ENCODE measurements around the gene MRPS34. TPM values are rescaled to one million over a fixed set of nuclear protein-coding genes. Genes with fewer than 3 reads are reported as not detected.
A peak's percentile ranks its signal among the peaks of the same experiment; 100 is the strongest.

MRPS34 gene
- total and polyA plus RNA-seq, 4 donors, result 42.4 to 100 (median 58.7) TPM

DNA sequence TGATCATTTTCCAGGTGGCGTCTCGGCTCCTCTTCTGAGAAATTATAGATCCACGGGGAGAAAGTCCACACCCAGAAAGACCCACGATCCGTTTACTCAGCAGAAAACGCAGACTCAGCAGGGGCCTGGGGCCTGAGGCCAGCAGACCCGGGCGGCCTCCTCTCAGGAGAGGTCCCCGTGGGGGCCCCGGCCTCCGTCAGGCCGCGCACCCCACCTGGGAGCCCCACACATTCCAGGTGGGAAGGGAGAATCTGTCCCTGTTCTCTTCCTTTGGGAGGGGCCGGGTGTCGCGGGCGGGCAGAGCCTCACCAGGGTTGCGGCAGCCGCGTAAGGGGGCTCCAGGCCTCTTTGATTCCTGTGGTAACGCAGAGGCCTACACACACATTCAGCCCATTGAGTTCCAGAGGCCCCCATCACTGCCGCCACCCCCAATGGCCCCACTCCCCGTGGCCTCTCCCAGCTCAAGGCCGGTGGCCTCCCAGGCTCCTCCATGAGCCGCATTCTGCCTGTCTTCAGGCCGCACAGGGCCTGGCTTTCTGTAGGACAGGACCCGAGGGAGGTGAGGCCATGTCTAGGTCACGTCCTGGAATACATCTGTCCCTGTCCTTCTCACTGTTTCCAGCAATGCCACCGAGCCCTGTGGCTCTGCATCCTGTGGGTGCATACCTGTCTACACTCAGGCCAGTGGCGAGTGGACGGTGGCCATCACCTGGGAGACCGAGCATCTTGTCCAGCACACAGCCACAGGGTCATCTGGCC lies 22.2 kb upstream of the MRPS34 start:
- H3K27ac ChIP-seq (ENCODE audit: low read depth in 1 of 2, low read length in 2 of 2), result peak overlapping the region; percentile 64 to 76
- no peak for DNase-seq (ENCODE audit: low spot score)
- WGBS, result 49% methylated on average over 32 of the region's 32 CpGs
- peaks cover 20 to 50% (median 41%) of the 10 kb centered on the region in 4 donors for H3K4me1 ChIP-seq (ENCODE audit: control insufficient read depth in 4 of 4, insufficient read depth in 4 of 4, low read length in 3 of 4)
- TF ChIP-seq, protein P1, sequence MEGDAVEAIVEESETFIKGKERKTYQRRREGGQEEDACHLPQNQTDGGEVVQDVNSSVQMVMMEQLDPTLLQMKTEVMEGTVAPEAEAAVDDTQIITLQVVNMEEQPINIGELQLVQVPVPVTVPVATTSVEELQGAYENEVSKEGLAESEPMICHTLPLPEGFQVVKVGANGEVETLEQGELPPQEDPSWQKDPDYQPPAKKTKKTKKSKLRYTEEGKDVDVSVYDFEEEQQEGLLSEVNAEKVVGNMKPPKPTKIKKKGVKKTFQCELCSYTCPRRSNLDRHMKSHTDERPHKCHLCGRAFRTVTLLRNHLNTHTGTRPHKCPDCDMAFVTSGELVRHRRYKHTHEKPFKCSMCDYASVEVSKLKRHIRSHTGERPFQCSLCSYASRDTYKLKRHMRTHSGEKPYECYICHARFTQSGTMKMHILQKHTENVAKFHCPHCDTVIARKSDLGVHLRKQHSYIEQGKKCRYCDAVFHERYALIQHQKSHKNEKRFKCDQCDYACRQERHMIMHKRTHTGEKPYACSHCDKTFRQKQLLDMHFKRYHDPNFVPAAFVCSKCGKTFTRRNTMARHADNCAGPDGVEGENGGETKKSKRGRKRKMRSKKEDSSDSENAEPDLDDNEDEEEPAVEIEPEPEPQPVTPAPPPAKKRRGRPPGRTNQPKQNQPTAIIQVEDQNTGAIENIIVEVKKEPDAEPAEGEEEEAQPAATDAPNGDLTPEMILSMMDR (IDR thresholded peaks at IDR 0.05; ENCODE audit: low read depth, low read length, missing input control), result no peak
- TF ChIP-seq HNF4A (conservative IDR thresholded peaks at IDR 0.05), result peak in 1 of 2 donors; percentile 39
- peak overlapping the region in 2 of 3 donors; percentile 60 to 70 for H3K4me3 ChIP-seq (ENCODE audit: low read depth in 1 of 3, low read length in 3 of 3)
- peak overlapping the region in 1 of 2 donors; percentile 16 for H3K9ac ChIP-seq (ENCODE audit: low read depth in 1 of 2, low read length in 2 of 2)
- no peaks in the 10 kb centered on the region for H3K9me3 ChIP-seq (ENCODE audit: control insufficient read depth in 4 of 4, low read length in 3 of 4)
- no peaks in the 10 kb centered on the region for H3K27me3 ChIP-seq (ENCODE audit: control insufficient read depth in 4 of 4, insufficient read depth in 4 of 4, low read length in 3 of 4)
- peaks cover 0 to 8% (median 0%) of the 10 kb centered on the region in 4 donors for H3K36me3 ChIP-seq (ENCODE audit: control insufficient read depth in 4 of 4, insufficient read depth in 3 of 4, low read depth in 1 of 4, low read length in 3 of 4)

DNA sequence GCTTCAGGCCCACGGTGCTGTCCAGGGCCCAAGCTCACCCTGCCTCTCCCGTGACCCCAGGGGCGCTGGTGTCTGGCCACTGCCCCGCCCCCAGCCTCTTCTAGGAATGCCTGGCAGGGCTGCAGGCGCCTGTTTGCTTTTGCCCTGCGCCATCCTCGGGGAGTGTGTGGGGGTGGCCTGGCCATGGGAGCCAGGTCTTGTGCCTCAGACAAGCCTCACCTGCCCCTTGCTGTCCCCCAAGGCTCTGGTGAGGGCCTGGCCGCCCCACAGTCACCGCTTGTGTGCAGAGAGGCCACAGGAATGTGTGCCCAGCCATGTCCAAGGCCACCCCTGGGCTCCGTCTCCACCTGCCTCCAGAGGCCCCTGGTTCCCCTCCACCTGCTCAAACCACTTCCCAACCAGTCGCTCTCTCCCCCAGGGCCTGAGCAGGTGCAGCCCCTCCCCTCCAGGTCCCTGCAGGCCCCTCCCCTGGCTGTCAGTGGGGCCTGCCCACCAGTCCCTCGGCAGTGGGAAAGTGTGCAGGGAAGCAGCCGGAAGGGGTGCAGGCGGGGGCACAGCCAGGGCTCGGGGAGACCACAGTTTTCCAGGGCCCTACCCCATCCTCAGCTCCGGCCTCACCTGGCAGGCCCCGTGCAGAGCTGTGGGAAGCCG lies 21.4 kb upstream of the MRPS34 start:
- no peak for DNase-seq (ENCODE audit: low spot score)
- Histone ChIP-seq H3K9ac (ENCODE audit: low read depth in 1 of 2, low read length in 2 of 2) (peak overlapping the region in 1 of 2 donors; percentile 16), H3K27me3 (ENCODE audit: control insufficient read depth in 4 of 4, insufficient read depth in 4 of 4, low read length in 3 of 4) (no peaks in the 10 kb centered on the region), H3K36me3 (ENCODE audit: control insufficient read depth in 4 of 4, insufficient read depth in 3 of 4, low read depth in 1 of 4, low read length in 3 of 4) (peaks cover 0 to 15% (median under 1%) of the 10 kb centered on the region in 4 donors), H3K9me3 (ENCODE audit: control insufficient read depth in 4 of 4, low read length in 3 of 4) (no peaks in the 10 kb centered on the region), H3K4me1 (ENCODE audit: control insufficient read depth in 4 of 4, insufficient read depth in 4 of 4, low read length in 3 of 4) (peaks cover 20 to 57% (median 44%) of the 10 kb centered on the region in 4 donors), H3K4me3 (ENCODE audit: low read depth in 1 of 3, low read length in 3 of 3) (peak overlapping the region; percentile 41 to 73 (median 70)), H3K27ac (ENCODE audit: low read depth in 1 of 2, low read length in 2 of 2) (peak overlapping the region; percentile 64 to 76)
- TF ChIP-seq RAD21 (IDR thresholded peaks at IDR 0.05), result peak in 1 of 2 donors; percentile 36
- peak; percentile 8 for TF ChIP-seq YY1 (IDR thresholded peaks at IDR 0.05)
- TF ChIP-seq JUND (IDR thresholded peaks at IDR 0.05), result no peak
- TF ChIP-seq, protein P2, sequence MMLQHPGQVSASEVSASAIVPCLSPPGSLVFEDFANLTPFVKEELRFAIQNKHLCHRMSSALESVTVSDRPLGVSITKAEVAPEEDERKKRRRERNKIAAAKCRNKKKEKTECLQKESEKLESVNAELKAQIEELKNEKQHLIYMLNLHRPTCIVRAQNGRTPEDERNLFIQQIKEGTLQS (IDR thresholded peaks at IDR 0.05), result no peak
- TF ChIP-seq SP1 (IDR thresholded peaks at IDR 0.05), result peak; percentile 53
- peak; percentile 7 for TF ChIP-seq NR2F2 (IDR thresholded peaks at IDR 0.05)
- TF ChIP-seq RXRA (IDR thresholded peaks at IDR 0.05), result peak; percentile 60 to 65
- peak; percentile 29 to 43 for TF ChIP-seq HNF4A (conservative IDR thresholded peaks at IDR 0.05)
- TF ChIP-seq, protein P1 (IDR thresholded peaks at IDR 0.05; ENCODE audit: low read depth, low read length, missing input control), result no peak
- 31% methylated on average over 18 of the region's 18 CpGs for WGBS

Data from liver (tissue), 9 donors.